Mesenchymal stem cell (in vitro differentiated cells and primary cell): ENCODE results near the gene LYSMD3.

Experiments
- DNase-seq: peaks from one replicate; pipeline ENCODE4 v3.0.0-alpha.2; 2013
- H2AFZ ChIP-seq: one replicate; pipeline ENCODE4 v1.6.1; 2013; ENCODE audit warnings: low read depth, mild to moderate bottlenecking, control low read depth, inconsistent platforms, low read length, moderate library complexity
- H2AK5ac ChIP-seq: 2 replicates; pipeline ENCODE4 v1.6.1; 2013; ENCODE audit warnings: low read length, moderate library complexity, mild to moderate bottlenecking, inconsistent platforms; ENCODE audit not compliant: severe bottlenecking
- H2BK120ac ChIP-seq: one replicate; pipeline ENCODE4 v1.6.1; 2013; ENCODE audit warnings: low read depth, mild to moderate bottlenecking, inconsistent platforms, low read length, moderate library complexity
- H2BK12ac ChIP-seq, 2 experiments: one replicate each; pipeline ENCODE4 v1.6.1; 2013; ENCODE audit warnings: inconsistent platforms in 2 of 2, low read length in 2 of 2, mild to moderate bottlenecking in 2 of 2, moderate library complexity in 2 of 2, control low read depth in 1 of 2
- H2BK15ac ChIP-seq: one replicate; pipeline ENCODE4 v1.6.1; 2013; ENCODE audit warnings: mild to moderate bottlenecking, low read depth, inconsistent platforms; ENCODE audit not compliant: poor library complexity, severe bottlenecking
- H2BK5ac ChIP-seq: 2 replicates; pipeline ENCODE4 v1.6.1; 2013; ENCODE audit warnings: low read depth, mild to moderate bottlenecking, low read length, control low read depth, inconsistent platforms; ENCODE audit not compliant: poor library complexity, severe bottlenecking
- H3K14ac ChIP-seq, 2 experiments: one replicate each; pipeline ENCODE4 v1.6.1; 2013; ENCODE audit warnings: inconsistent platforms in 2 of 2, low read length in 2 of 2, control low read depth in 1 of 2, mild to moderate bottlenecking in 1 of 2, moderate library complexity in 1 of 2
- H3K18ac ChIP-seq, 2 experiments: one replicate each; pipeline ENCODE4 v1.6.1; 2013; ENCODE audit warnings: inconsistent platforms in 2 of 2, low read length in 2 of 2, control low read depth in 1 of 2, low read depth in 1 of 2, mild to moderate bottlenecking in 1 of 2
- H3K23ac ChIP-seq, 2 experiments: one replicate each; pipeline ENCODE4 v1.6.1; 2013; ENCODE audit warnings: inconsistent platforms in 2 of 2, low read length in 2 of 2, mild to moderate bottlenecking in 2 of 2, moderate library complexity in 2 of 2, control low read depth in 1 of 2
- H3K27ac ChIP-seq: 2 replicates; pipeline ENCODE4 v1.5.1; 2013; ENCODE audit warnings: mild to moderate bottlenecking, moderate library complexity, low read length, control low read depth, inconsistent platforms; ENCODE audit not compliant: poor library complexity, severe bottlenecking
- H3K27me3 ChIP-seq, 2 experiments: 2 replicates each; pipeline versions ENCODE4 v1.6.1 to v1.7.0; 2013; ENCODE audit warnings: low read length in 2 of 2, mild to moderate bottlenecking in 2 of 2, moderate library complexity in 2 of 2, control low read depth in 1 of 2, inconsistent platforms in 1 of 2; ENCODE audit not compliant: control insufficient read depth in 1 of 2, insufficient read depth in 1 of 2
- H3K36me3 ChIP-seq, 2 experiments: 2 replicates each; pipeline versions ENCODE4 v1.6.1 to v1.7.0; 2013; ENCODE audit warnings: low read length in 2 of 2, control low read depth in 1 of 2, inconsistent platforms in 1 of 2, low read depth in 1 of 2, mild to moderate bottlenecking in 1 of 2; ENCODE audit not compliant: insufficient read depth in 2 of 2, control insufficient read depth in 1 of 2
- H3K4ac ChIP-seq, 2 experiments: one replicate each; pipeline ENCODE4 v1.6.1; 2013; ENCODE audit warnings: inconsistent platforms in 2 of 2, low read length in 2 of 2, mild to moderate bottlenecking in 2 of 2, moderate library complexity in 2 of 2, control low read depth in 1 of 2, low read depth in 1 of 2
- H3K4me1 ChIP-seq: 2 replicates; pipeline ENCODE4 v1.6.1; 2013; ENCODE audit warnings: low read depth, low read length, control low read depth; ENCODE audit not compliant: control insufficient read depth, insufficient read depth
- H3K4me2 ChIP-seq: 2 replicates; pipeline ENCODE4 v1.6.1; 2013; ENCODE audit warnings: low read length, mild to moderate bottlenecking, inconsistent platforms; ENCODE audit not compliant: poor library complexity, severe bottlenecking
- H3K4me3 ChIP-seq, 2 experiments: 2 replicates each; pipeline versions ENCODE4 v1.5.1 to v1.7.0; 2013; ENCODE audit warnings: low read length in 2 of 2, mild to moderate bottlenecking in 2 of 2, control low read depth in 1 of 2, low read depth in 1 of 2; ENCODE audit not compliant: insufficient read depth in 1 of 2
- H3K79me1 ChIP-seq: replicated peaks from 2 replicates; pipeline ENCODE4 v1.6.1; 2013; ENCODE audit warnings: mild to moderate bottlenecking, control low read depth, low read length, inconsistent platforms; ENCODE audit not compliant: poor library complexity, severe bottlenecking
- H3K9ac ChIP-seq: 2 replicates; pipeline ENCODE4 v1.7.0; 2013; ENCODE audit warnings: mild to moderate bottlenecking, low read length, moderate library complexity
- H3K9me3 ChIP-seq: 2 replicates; pipeline ENCODE4 v1.7.0; 2013; ENCODE audit warnings: mild to moderate bottlenecking, low read length; ENCODE audit not compliant: control insufficient read depth
- H4K8ac ChIP-seq: one replicate; pipeline ENCODE4 v1.6.1; 2013; ENCODE audit warnings: inconsistent platforms, mild to moderate bottlenecking, low read length, moderate library complexity
- H4K91ac ChIP-seq: one replicate; pipeline ENCODE4 v1.6.1; 2013; ENCODE audit warnings: mild to moderate bottlenecking, low read length, inconsistent platforms
- WGBS: methylation state at CpG from one replicate; pipeline ENCODE4 v1.1.7; 2013; ENCODE audit warnings: mixed read lengths; 5-methylcytosine and 5-hydroxymethylcytosine counted together

The LYSMD3 gene

GRCh38 chr5:90479611-90480385, 49.6 kb downstream of the LYSMD3 start:
- Histone ChIP-seq H3K14ac (no peak overlapping the region), H4K91ac (no peak overlapping the region), H2BK15ac (no peak overlapping the region), H3K9me3 (no peaks in the 10 kb centered on the region), H3K4ac (no peak overlapping the region), H3K23ac (no peak overlapping the region), H2BK120ac (no peak overlapping the region), H4K8ac (no peak overlapping the region), H3K9ac (no peak overlapping the region), H3K79me1 (peaks cover 6% of the 10 kb centered on the region), H3K4me3 (no peak overlapping the region), H2AK5ac (no peak overlapping the region), H3K36me3 (no peaks in the 10 kb centered on the region), H3K27ac (no peak overlapping the region), H3K4me1 (peaks cover 5% of the 10 kb centered on the region), H3K18ac (no peak overlapping the region), H2BK5ac (no peak overlapping the region), H2BK12ac (no peak overlapping the region), H3K4me2 (no peak overlapping the region), H2AFZ (no peak overlapping the region), H3K27me3 (no peaks in the 10 kb centered on the region)
- DNase-seq, result peak; percentile 17

- Histone ChIP-seq H3K36me3 (no peaks in the 10 kb centered on the region), H3K79me1 (peaks cover 9% of the 10 kb centered on the region), H3K18ac (no peak overlapping the region), H3K23ac (no peak overlapping the region), H2AK5ac (no peak overlapping the region), H2AFZ (no peak overlapping the region), H4K91ac (no peak overlapping the region), H3K4me2 (no peak overlapping the region), H3K27me3 (no peaks in the 10 kb centered on the region), H2BK5ac (no peak overlapping the region), H4K8ac (no peak overlapping the region), H2BK120ac (no peak overlapping the region), H3K9ac (peak overlapping the region; percentile 75), H3K27ac (no peak overlapping the region), H3K4me3 (peak overlapping the region in 1 of 2 experiments; percentile 40), H3K9me3 (no peaks in the 10 kb centered on the region), H3K4me1 (peaks cover 9% of the 10 kb centered on the region), H2BK15ac (no peak overlapping the region), H2BK12ac (no peak overlapping the region), H3K14ac (no peak overlapping the region), H3K4ac (no peak overlapping the region)
- DNase-seq, result peak; percentile 9
- 85% methylated on average over 6 of the region's 8 CpGs for WGBS
Observed at GRCh38 chr5:90477621-90478215, 51.7 kb downstream of the LYSMD3 start.

GRCh38 chr5:90477073-90477472, 52.3 kb downstream of the LYSMD3 start:
- Histone ChIP-seq H3K36me3 (no peaks in the 10 kb centered on the region), H4K91ac (no peak overlapping the region), H4K8ac (peak overlapping the region; percentile 8), H3K14ac (no peak overlapping the region), H3K79me1 (peaks cover 10% of the 10 kb centered on the region), H3K23ac (no peak overlapping the region), H2BK12ac (no peak overlapping the region), H2BK5ac (no peak overlapping the region), H3K9me3 (no peaks in the 10 kb centered on the region), H3K4me3 (peak overlapping the region in 1 of 2 experiments; percentile 40), H2BK120ac (no peak overlapping the region), H2AK5ac (no peak overlapping the region), H2AFZ (peak overlapping the region; percentile 37), H3K4me2 (no peak overlapping the region), H2BK15ac (no peak overlapping the region), H3K4ac (no peak overlapping the region), H3K18ac (no peak overlapping the region), H3K27me3 (no peaks in the 10 kb centered on the region), H3K27ac (peak overlapping the region; percentile 31), H3K9ac (peak overlapping the region; percentile 75), H3K4me1 (peaks cover 9% of the 10 kb centered on the region)
- WGBS, result 58% methylated on average over 2 of the region's 2 CpGs
- DNase-seq, result peak; percentile 21

- H3K9me3 ChIP-seq, result no peaks in the 10 kb centered on the region
- 78% methylated on average over 3 of the region's 3 CpGs for WGBS
- H2AFZ ChIP-seq, result no peak overlapping the region
- no peak overlapping the region for H3K9ac ChIP-seq
- no peak overlapping the region for H3K4me3 ChIP-seq
- H4K91ac ChIP-seq, result no peak overlapping the region
- peaks cover 9% of the 10 kb centered on the region for H3K4me1 ChIP-seq
- H3K36me3 ChIP-seq, result no peaks in the 10 kb centered on the region
- no peak overlapping the region for H2BK5ac ChIP-seq
- H3K27me3 ChIP-seq, result no peaks in the 10 kb centered on the region
- H4K8ac ChIP-seq, result no peak overlapping the region
- H2AK5ac ChIP-seq, result no peak overlapping the region
- no peak overlapping the region for H2BK12ac ChIP-seq
- no peak overlapping the region for H2BK15ac ChIP-seq
- H3K4ac ChIP-seq, result no peak overlapping the region
- no peak overlapping the region for H3K23ac ChIP-seq
- H3K27ac ChIP-seq, result no peak overlapping the region
- no peak overlapping the region for H3K18ac ChIP-seq
- H3K4me2 ChIP-seq, result no peak overlapping the region
- H3K14ac ChIP-seq, result no peak overlapping the region
- H3K79me1 ChIP-seq, result peaks cover 14% of the 10 kb centered on the region
- peak; percentile 14 for DNase-seq
- no peak overlapping the region for H2BK120ac ChIP-seq
Observed at GRCh38 chr5:90476391-90476790, 53.0 kb downstream of the LYSMD3 start.
